ENCODE measurements around the gene BZW2. TPM values are rescaled to one million over a fixed set of nuclear protein-coding genes. Genes with fewer than 3 reads are reported as not detected.

Gene BZW2
- total RNA-seq, 1 experiment from 2014 or later = 80.9 TPM

DNA sequence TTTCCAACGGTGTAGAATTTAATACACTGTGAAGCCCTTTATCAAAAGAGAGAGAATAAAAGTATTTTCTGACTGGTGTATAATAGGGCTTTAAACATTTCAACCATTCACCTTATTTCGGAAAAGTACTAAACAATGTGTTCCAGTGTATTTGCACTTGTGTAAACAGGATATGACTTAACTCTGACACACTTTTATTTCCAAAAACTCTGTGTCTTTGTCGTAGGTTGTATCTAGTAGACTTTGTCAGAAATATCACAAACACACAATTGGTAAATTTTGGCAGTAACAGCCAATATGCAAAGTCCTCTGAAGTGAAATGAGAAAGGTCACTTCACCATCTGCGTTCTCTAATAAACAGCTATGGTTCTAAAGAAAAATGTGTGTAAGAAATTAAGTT, 97.3 kb downstream of the BZW2 start:
- intact Hi-C loops (cut with micrococcal nuclease; ENCODE audit: unreplicated experiment) (no loop called here), in situ Hi-C loops (cut with HindIII; ENCODE audit: low pct_unique_long_range_greater_than_20kb, low sequenced_read_pairs) (no loop called here)
- TF ChIP-seq, protein P1, sequence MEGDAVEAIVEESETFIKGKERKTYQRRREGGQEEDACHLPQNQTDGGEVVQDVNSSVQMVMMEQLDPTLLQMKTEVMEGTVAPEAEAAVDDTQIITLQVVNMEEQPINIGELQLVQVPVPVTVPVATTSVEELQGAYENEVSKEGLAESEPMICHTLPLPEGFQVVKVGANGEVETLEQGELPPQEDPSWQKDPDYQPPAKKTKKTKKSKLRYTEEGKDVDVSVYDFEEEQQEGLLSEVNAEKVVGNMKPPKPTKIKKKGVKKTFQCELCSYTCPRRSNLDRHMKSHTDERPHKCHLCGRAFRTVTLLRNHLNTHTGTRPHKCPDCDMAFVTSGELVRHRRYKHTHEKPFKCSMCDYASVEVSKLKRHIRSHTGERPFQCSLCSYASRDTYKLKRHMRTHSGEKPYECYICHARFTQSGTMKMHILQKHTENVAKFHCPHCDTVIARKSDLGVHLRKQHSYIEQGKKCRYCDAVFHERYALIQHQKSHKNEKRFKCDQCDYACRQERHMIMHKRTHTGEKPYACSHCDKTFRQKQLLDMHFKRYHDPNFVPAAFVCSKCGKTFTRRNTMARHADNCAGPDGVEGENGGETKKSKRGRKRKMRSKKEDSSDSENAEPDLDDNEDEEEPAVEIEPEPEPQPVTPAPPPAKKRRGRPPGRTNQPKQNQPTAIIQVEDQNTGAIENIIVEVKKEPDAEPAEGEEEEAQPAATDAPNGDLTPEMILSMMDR (IDR thresholded peaks at IDR 0.05) = no peak
- TF ChIP-seq TCF7L2 (IDR thresholded peaks at IDR 0.05; ENCODE audit: low read depth, low read length) (no peak), SIN3A (IDR thresholded peaks at IDR 0.05; ENCODE audit: borderline replicate concordance, insufficient read depth, low read depth, low read length) (no peak), POLR2AphosphoS5 (IDR thresholded peaks at IDR 0.05; ENCODE audit: low read depth, low read length) (no peak)
- TF ChIP-seq, protein P2, sequence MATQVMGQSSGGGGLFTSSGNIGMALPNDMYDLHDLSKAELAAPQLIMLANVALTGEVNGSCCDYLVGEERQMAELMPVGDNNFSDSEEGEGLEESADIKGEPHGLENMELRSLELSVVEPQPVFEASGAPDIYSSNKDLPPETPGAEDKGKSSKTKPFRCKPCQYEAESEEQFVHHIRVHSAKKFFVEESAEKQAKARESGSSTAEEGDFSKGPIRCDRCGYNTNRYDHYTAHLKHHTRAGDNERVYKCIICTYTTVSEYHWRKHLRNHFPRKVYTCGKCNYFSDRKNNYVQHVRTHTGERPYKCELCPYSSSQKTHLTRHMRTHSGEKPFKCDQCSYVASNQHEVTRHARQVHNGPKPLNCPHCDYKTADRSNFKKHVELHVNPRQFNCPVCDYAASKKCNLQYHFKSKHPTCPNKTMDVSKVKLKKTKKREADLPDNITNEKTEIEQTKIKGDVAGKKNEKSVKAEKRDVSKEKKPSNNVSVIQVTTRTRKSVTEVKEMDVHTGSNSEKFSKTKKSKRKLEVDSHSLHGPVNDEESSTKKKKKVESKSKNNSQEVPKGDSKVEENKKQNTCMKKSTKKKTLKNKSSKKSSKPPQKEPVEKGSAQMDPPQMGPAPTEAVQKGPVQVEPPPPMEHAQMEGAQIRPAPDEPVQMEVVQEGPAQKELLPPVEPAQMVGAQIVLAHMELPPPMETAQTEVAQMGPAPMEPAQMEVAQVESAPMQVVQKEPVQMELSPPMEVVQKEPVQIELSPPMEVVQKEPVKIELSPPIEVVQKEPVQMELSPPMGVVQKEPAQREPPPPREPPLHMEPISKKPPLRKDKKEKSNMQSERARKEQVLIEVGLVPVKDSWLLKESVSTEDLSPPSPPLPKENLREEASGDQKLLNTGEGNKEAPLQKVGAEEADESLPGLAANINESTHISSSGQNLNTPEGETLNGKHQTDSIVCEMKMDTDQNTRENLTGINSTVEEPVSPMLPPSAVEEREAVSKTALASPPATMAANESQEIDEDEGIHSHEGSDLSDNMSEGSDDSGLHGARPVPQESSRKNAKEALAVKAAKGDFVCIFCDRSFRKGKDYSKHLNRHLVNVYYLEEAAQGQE (IDR thresholded peaks at IDR 0.05; ENCODE audit: insufficient read depth in 1 of 2, low read depth in 2 of 2, low read length in 1 of 2) = no peak
- POLR2A ChIA-PET = no interaction called here
- H3K4me1 ChIP-seq (ENCODE audit: control insufficient read depth, insufficient read depth, low read length) = peaks cover 16% of the 10 kb centered on the region
- no peaks in the 10 kb centered on the region for H3K36me3 ChIP-seq (ENCODE audit: control insufficient read depth, insufficient read depth, low read length)
- no peaks in the 10 kb centered on the region for H3K27me3 ChIP-seq (ENCODE audit: control insufficient read depth, insufficient read depth, low read length)
- CTCF ChIA-PET = interaction anchor here (0.7 kb wide), 1 partner anchor 272 kb away, joined by 7 read pairs; no protein-coding TSS in a partner anchor
- DNase-seq (ENCODE audit: low read depth, low spot score) (no peak), ATAC-seq (0 out of 2 replicates have a peak, but pooled peaks have one; percentile 40)
- no TSS peak for BruUV-seq (replicated peaks)
- H3K4me3 ChIP-seq (ENCODE audit: low read depth in 2 of 2, low read length in 2 of 2) = no peak overlapping the region; a peak in 1 of 4 replicates
- H3K9me3 ChIP-seq (ENCODE audit: control insufficient read depth, insufficient read depth, low read depth, low read length) = no peaks in the 10 kb centered on the region
- H3K27ac ChIP-seq (ENCODE audit: low read length) = peak overlapping the region; percentile 36

DNA sequence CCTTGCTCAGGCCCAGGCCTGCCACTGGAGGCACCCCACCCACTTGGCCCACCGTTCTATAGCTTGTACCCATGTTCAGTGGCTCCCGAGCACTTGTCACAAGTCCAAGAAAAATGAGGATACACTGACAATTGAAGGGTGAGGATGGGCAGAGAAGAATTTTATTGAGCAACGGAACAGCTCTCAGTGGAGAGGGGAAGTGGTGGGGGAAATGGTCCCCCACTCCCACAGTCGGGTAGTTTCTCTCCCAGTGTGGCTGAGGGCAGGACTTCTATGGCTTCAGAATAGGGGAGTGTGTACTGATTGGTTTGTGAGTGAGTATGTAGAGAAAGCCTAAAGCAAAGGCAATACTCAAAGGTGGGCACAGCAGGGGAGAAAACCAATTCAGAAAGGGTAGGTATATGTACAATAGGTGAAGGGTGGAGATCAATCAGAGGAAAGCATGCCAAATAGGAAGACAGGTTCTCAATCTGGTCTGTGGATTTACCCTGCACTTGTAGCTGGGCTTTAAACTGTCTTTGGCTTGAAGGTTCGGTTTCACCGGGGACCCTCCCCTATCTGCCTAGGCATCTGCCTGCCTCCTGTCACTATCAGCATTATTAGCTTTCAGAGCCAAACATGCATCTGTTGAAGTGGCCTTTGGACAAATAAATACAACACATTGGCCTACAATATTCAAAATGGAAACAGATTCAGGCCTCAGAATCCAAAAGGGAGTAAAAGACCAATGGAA, 98.7 kb downstream of the BZW2 start:
- no peak for DNase-seq (ENCODE audit: low read depth, low spot score)
- ChIA-PET CTCF (no interaction called here), POLR2A (interaction anchor here (0.6 kb wide), 1 partner anchor 640 kb away, joined by 4 read pairs; no protein-coding TSS in a partner anchor)
- Histone ChIP-seq H3K36me3 (ENCODE audit: control insufficient read depth, insufficient read depth, low read length) (no peaks in the 10 kb centered on the region), H3K27ac (ENCODE audit: low read length) (no peak overlapping the region), H3K4me1 (ENCODE audit: control insufficient read depth, insufficient read depth, low read length) (peaks cover 16% of the 10 kb centered on the region), H3K9me3 (ENCODE audit: control insufficient read depth, insufficient read depth, low read depth, low read length) (no peaks in the 10 kb centered on the region), H3K27me3 (ENCODE audit: control insufficient read depth, insufficient read depth, low read length) (no peaks in the 10 kb centered on the region), H3K4me3 (ENCODE audit: low read depth in 2 of 2, low read length in 2 of 2) (no peak overlapping the region)
- no TSS peak for BruUV-seq (replicated peaks)
- TF ChIP-seq SIN3A (IDR thresholded peaks at IDR 0.05; ENCODE audit: borderline replicate concordance, insufficient read depth, low read depth, low read length) (no peak), TCF7L2 (IDR thresholded peaks at IDR 0.05; ENCODE audit: low read depth, low read length) (no peak), POLR2AphosphoS5 (IDR thresholded peaks at IDR 0.05; ENCODE audit: low read depth, low read length) (no peak)
- TF ChIP-seq, protein P2 (IDR thresholded peaks at IDR 0.05; ENCODE audit: insufficient read depth in 1 of 2, low read depth in 2 of 2, low read length in 1 of 2) = no peak
- TF ChIP-seq, protein P1 (IDR thresholded peaks at IDR 0.05) = no peak
- intact Hi-C loops (cut with micrococcal nuclease; ENCODE audit: unreplicated experiment) (no loop called here), in situ Hi-C loops (cut with HindIII; ENCODE audit: low pct_unique_long_range_greater_than_20kb, low sequenced_read_pairs) (no loop called here)
- no peak for ATAC-seq

All from Panc1 (cell line).